NCI-H2107 treated with DMSO at 0.1 percent for 48 hours (cell line): ENCODE data around the gene DEFB131A.
A peak's percentile ranks its signal among the peaks of the same experiment; 100 is the strongest.
"Not testable (repeated sequence)": the region's sequence is repeated elsewhere in the genome, so short reads cannot be mapped to it uniquely, and the experiment has no call there.

ENCODE experiments used
- DNase-seq: peaks from one replicate; lab custom pipeline; 2025; ENCODE audit not compliant: unreplicated experiment; lab: John Stamatoyannopoulos, UW

DEFB131A gene

DNA sequence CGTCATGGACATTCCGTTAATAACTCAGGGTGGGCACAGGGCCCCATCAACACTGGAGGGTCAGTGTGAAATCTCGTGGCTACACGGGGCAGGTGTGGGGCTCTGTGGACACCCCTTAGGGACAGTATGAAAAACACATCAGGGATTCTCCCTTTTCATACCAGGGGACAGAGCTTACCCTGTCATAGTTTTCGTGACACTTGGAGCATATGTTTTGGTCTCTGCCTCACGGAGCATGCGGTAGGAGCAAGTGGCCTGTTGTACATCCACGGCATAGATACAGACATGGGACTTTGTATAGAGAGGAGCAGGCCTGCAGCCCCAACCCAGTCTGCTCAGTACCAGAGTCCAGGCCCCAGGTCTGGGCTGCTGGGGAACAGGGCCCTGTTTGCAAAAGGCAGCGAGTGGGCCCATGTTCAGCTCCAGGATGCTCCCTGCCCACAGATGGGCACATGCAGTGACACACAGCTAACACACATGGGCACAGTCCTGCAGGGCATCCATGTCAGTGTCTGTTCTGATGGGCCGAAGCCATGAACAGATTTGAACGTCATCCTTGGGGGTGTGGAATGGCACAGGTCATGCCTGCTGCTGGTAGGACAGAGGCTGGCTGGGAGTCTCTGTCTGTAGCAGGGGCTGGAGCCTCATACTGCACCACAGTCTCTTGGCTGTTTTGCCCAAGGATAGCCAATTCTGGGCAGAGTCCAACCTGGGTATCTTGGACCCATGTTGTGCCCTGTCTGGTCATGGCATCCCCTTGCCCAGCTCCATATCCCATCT, 50.2 kb downstream of the DEFB131A start:
- not testable (repeated sequence) for DNase-seq

DNA sequence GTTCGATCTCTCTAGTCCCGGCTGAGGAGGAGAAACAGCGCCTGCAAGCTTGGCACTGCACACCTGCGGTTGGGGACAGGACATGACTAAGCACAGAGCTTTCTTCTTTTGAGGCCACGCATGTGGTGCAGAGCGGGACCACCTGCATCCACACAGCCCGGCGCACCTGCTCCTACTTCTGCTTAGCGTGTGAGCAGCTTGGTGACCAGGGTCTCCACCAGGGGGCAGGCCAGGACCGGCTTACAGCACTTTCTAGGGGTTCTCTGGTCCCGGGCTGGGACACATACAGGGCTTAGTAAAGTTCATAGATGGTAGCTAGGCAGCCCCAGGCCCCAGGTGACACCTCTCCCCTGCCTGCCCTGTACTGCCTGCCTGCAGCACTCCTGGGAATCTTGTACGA, 51.2 kb downstream of the DEFB131A start:
- peak; percentile 2 for DNase-seq

DNA sequence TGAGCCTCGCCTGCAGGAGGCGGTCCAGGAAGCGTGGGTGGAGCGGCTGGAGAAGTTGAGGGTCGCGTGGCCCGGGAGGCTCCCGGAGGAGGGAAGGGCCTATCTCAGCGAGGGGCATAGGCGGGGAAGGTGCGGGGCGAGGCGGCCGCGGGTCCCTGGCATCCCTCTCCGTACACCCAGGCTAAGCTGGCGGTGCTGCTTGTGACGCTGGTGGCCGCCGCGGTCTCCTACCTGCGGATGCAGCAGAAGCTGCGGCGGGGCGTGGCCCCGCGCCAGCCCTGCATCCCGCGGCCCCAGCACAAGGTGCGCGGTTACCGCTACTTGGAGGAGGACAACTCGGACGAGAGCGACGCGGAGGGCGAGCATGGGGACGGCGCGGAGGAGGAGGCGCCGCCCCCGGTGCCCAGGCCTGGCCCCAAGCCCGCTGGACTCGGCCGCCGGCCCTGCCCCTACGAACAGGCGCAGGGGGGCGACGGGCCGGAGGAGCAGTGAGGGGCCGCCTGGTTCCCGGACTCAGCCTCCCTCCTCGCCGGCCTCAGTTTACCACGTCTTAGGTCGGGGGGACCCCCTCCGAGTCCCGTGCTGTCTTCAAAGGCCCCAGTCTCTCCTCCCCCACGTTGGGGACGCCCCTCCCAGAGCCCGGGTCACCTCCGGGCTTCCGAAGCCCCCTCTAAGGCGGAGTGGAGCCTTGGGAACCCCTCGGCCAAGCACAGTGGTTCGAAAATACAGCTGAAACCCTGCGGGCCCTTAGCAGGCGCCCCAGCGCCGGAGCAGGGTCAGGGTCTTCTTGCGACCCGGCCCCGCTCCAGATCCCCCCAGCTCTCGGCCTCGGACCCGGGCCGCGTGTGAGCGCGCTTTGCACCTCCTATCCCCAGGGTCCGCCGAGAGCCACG, 53.6 kb downstream of the DEFB131A start:
- DNase-seq: not testable (repeated sequence)

DNA sequence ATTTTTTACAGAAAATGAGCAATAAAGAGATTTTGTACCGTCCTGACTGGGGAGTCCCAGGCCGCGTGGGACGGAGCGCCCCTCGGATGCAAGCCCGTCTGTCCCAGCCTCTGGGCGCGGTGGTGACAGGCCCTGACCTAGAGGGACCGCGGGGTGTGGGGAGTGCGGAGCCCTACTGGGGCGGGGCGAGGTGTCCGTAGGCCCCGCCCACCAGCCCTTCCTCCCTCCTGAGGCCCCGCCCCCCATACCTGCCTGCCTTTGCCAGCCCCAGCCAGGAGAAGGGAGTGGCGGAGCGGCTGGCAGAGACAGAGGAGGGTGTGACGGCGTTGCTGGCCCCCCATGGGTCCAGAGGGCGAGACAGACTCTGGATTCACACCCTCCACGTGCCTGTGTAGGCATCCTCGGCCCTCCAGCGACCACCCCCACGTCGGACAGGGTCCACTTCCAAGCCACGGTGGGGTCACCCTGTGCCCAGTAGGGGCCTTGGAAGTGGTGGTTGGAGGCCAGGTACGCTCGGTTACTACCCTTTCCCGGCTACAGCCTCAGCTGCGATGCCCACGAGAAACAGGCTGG, 54.3 kb downstream of the DEFB131A start:
- DNase-seq: not testable (repeated sequence)

DNA sequence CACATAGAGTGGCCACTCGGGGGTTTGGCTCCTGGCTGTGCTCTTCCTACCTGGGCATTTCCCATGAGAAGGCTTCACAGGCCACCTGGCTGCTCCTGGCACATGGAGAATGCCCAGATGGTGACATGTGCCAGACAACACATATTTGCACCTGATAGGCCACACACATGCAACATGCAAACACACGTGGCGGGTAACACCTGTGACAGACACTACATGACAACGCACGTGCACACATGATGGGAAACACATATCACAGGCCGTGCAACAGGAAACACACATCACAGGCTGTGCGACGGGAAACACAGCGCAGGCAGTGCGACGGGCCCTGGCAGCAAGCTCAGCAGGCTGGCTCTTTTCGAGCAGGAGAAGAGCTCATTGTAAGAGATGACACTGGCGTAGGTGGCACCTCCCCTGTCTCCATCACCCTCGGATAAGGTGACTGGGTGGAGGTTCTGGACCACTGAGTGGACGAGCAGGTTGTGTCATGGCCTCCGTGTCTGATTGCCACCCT, 55.8 kb downstream of the DEFB131A start:
- DNase-seq: not testable (repeated sequence)
